H7 (cell line): ENCODE measurements around the gene MARCHF2. TPM values are rescaled to one million over a fixed set of nuclear protein-coding genes. Genes with fewer than 3 reads are reported as not detected.
"Not testable (repeated sequence)": the region's sequence is repeated elsewhere in the genome, so short reads cannot be mapped to it uniquely, and the experiment has no call there.

Source experiments
- DNase-seq: peaks from one replicate; pipeline ENCODE4 v3.0.0; 2012
- H3K27me3 ChIP-seq: 2 replicates; pipeline ENCODE4 v1.6.0; 2011; ENCODE audit warnings: mild to moderate bottlenecking, low read length; ENCODE audit not compliant: control insufficient read depth, insufficient read depth
- H3K36me3 ChIP-seq: replicated peaks from 2 replicates; pipeline ENCODE4 v1.5.1; 2011; ENCODE audit warnings: low read length; ENCODE audit not compliant: control insufficient read depth, insufficient read depth
- H3K4me3 ChIP-seq: 2 replicates; pipeline ENCODE4 v1.5.1; 2011; ENCODE audit warnings: low read depth, mild to moderate bottlenecking, control low read depth, low read length, moderate library complexity; ENCODE audit not compliant: insufficient read depth
- total RNA-seq: library from RNA; depleted of rRNA; stranded (reverse); fragments of >200 nt; shearing (Covaris generic); gene quantifications from 2 replicates; pipeline ENCODE4 v1.2.3, GENCODE V29; 2014

MARCHF2 gene
- total RNA-seq, 1 experiment from 2014 or later, result 47.8 TPM

DNA sequence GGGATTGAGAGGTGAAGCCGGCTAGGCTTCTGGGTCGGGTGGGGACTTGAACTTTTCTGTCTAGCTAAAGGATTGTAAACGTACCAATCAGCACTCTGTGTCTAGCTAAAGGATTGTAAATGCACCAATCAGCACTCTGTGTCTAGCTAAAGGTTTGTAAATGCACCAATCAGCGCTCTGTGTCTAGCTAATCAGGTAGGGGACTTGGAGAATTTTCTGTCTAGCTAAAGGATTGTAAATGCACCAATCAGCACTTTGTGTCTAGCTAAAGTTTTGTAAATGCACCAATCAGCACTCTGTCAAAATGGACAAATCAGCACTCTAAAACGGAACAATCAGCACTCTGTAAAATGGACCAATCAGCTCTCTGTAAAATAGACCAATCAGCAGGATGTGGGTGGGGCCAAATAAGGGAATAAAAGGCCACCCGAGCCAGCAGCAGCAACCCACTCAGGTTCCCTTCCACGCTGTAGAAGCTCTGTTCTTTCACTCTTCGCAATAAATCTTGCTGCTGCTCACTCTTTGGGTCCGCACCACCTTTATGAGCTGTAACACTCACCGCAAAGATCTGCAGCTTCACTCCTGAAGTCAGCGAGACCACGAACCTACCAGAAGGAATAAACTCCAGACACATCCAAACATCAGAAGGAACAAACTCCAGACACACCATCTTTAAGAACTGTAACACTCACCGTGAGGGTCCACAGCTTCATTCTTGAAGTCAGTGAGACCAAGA, 33.8 kb upstream of the MARCHF2 start:
- DNase-seq, H3K4me3 ChIP-seq, H3K27me3 ChIP-seq, H3K36me3 ChIP-seq: not testable (repeated sequence)

DNA sequence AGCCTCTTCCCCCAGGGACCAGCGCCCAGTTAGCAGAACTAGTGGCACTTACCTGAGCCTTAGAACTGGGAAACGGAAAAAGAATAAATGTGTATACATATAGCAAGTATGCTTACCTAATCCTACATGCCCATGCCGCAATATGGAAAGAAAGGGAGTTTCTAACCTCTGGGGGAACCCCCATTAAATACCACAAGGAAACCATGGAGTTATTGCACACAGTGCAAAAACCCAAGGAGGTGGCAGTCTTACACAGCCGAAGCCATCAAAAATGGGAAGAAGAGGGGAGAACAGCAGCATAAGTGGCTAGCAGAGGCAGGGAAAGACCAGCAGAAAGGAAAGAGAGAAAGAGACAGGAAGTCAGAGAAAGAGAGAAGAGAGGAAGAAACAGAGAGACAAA, 28.5 kb upstream of the MARCHF2 start:
- H3K4me3 ChIP-seq, DNase-seq, H3K27me3 ChIP-seq, H3K36me3 ChIP-seq: not testable (repeated sequence)

DNA sequence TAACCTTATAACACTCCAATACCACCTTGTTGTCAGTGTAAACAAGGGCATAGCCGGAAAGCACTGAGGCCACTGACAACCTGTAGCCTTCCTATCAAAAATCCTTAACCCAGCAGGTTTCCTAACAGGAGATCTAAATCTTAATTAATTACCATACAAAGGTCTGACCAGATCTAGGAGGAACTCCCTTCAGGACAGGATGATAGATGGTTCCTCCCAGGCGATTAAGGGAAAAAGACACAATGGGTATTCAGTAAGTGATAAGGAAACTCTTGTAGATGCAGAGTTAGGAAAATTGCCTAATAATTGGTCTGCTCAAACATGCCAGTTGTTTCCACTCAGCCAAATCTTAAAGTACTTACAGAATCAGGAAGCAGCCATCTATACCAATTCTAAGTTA, 28.0 kb upstream of the MARCHF2 start:
- H3K36me3 ChIP-seq, H3K4me3 ChIP-seq, DNase-seq, H3K27me3 ChIP-seq: not testable (repeated sequence)

DNA sequence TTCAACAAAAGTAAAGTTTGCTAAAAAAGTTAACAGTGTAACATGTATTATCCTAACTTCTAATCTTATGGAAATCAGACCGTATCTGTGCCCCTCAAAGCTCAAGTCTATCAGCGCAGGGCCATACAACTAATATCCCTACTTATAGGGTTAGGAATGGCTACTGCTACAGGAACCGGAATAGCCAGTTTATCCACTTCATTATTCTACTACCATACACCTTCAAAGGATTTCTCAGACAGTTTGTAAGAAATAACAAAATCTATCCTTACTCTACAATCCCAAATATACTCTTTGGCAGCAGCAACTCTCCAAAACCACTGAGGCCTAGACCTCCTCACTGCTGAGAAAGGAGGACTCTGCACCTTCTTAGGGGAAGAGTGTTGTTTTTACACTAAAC, 27.5 kb upstream of the MARCHF2 start:
- H3K4me3 ChIP-seq, H3K36me3 ChIP-seq, DNase-seq, H3K27me3 ChIP-seq: not testable (repeated sequence)

DNA sequence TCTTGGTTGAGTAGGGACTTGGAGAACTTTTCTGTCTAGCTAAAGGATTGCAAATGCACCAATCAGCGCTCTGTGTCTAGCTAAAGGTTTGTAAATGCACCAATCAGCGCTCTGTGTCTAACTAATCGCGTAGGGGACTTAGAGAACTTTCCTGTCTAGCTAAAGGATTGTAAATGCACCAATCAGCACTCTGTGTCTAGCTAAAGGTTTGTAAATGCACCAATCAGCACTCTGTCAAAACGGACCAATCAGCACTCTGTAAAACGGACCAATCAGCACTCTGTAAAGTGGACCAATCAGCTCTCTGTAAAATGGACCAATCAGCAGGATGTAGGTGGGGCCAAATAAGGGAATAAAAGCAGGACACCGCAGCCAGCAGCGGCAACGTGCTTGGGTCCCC, 26.7 kb upstream of the MARCHF2 start:
- DNase-seq, H3K4me3 ChIP-seq, H3K36me3 ChIP-seq, H3K27me3 ChIP-seq: not testable (repeated sequence)

DNA sequence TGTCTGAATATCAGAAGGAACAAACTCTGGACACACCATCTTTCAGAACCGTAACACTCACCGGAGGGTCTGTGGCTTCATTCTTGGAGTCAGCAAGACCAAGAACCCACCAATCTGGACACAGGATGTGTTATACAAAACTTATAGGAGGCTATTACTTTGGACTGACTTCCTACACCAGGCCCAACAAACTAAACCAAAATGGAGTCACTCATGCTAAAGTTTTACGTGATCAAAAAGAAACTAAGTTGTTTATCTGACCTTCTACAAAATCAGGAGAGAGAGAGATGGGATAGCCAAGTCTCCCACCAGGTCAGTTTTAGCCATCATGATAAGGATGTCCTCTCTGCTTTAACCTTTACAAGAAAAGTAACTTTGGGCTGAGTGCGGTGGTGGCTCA, 26.1 kb upstream of the MARCHF2 start:
- H3K27me3 ChIP-seq, result no peaks in the 10 kb centered on the region
- no peak for DNase-seq
- H3K4me3 ChIP-seq, result no peak overlapping the region
- no peaks in the 10 kb centered on the region for H3K36me3 ChIP-seq

DNA sequence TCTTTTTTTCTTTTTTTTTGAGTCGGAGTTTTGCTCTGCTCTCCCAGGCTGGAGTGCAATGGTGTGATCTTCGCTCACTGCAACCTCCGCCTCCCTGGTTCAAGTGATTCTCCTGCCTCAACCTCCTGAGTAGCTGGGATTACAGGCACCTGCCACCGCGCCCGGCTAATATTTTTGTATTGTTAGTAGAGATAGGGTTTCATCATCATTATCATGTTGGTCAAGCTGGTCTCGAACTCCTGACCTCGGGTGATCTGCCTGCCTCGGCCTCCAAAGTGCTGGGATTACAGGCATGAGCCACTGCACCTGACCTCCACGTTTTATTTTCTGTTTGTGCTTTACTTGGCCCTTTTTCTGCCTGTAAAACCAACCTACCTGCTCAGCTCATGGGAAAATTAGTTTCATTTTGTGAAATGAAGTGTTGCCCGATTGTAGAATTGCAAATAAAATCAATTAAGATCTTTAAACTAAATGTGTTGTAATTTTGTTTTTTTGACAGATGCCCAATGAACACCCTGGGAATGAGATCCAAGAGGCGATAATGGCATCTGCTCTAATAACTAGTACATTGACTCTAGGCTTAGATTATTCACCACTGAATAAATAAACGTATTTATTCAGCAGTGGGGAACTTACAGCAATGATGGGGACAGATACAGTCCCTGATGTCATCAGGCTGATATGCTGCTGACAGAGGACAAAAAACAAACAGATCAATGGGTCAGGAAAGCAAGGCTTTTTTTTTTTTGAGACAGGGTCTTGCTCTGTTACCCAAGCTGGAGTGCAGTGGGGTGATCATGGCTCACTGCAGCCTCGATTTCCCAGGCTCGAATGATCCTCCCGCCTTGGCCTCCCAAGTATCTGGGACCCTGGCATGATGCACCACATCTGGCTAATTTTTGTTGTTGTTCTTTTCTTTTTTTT, 25.2 kb upstream of the MARCHF2 start:
- H3K36me3 ChIP-seq, result no peaks in the 10 kb centered on the region
- H3K27me3 ChIP-seq, result no peaks in the 10 kb centered on the region
- DNase-seq, result no peak
- H3K4me3 ChIP-seq, result no peak overlapping the region

DNA sequence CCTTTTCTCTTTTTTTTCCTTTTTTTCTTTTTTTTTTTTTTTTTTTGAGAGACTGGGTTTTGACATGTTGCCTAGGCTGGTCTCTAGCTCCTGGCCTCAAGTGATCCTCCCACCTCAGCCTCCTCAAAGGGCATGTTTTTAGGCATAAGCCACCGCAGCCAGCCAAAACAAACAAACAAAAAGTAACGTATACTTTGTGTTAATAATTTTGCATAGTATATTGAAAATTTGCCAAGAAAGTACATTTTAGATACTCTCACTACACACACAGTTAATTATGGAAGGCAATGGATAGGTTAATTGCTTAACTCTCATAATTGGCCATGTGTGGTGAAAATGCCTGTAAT, 24.5 kb upstream of the MARCHF2 start:
- Histone ChIP-seq H3K4me3 (no peak overlapping the region), H3K27me3 (no peaks in the 10 kb centered on the region), H3K36me3 (no peaks in the 10 kb centered on the region)
- DNase-seq, result no peak

DNA sequence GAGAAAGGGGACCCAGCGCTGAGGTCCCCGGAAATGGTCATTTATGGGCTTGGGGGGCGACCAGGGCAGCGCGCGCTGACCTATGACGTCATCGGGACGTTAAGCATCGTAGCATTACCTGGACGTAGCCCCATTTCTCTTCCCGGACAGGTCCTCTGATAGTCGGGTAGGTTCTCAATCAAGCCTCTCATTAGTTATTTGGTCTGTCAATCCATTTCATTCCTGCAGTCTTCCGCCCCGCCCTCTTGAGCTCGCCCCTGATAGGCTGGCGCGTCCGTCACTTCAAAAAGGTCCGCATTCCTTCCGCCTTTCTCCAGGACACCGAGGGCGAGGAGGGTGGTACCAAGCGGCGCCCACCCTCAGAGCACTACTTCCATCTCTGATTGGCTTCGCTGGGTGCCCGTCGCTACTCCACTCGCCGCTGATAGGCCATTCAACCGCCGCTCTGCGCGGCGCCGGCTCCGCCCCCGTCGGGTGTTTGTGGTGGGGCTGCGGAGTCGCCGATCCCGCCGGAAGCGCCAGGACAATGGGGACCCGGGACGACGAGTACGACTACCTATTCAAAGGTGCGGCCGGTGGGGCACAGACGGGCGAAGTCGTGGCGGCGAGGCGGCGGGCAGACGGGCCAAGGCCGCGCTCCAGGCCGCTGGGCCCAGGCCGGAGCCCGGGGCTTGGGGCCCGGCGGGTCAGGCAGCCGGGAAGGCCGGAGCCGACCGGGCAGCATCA, 23.1 kb upstream of the MARCHF2 start, which contains the start of gene RAB11B:
Gene RAB11B, plus strand, starts transcription at position 470 of the 726 bp plus-strand sequence. Its CDS starts 57 bp downstream, at position 527.
- peak; percentile 98 for DNase-seq
- Histone ChIP-seq H3K27me3 (no peaks in the 10 kb centered on the region), H3K36me3 (no peaks in the 10 kb centered on the region)

DNA sequence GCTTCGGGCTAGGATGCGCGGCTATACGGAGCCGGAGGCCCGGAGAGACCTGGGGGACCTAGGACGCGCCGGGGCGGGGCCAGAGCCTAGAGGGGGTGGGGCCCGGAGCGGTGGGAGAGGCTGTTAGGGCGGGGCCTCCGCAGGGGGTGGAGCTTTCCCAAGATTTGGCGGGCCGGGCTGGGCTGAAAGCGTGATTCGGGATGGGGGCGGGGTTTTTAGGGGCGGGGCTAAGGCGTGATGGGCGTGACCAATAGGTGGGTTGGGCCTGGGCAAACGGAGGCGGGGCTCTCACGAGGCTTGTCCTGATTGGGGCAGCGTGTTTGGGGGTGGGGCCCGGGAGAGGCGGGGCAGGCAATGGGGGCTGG, 22.5 kb upstream of the MARCHF2 start:
- DNase-seq, result peak; percentile 99
- Histone ChIP-seq H3K4me3 (peak overlapping the region; percentile 76), H3K27me3 (no peaks in the 10 kb centered on the region), H3K36me3 (no peaks in the 10 kb centered on the region)

More for the DNA sequence above, 23.1 kb upstream of the MARCHF2 start, which contains the start of gene RAB11B:
- peak within 1 kb of the TSS; percentile 76 for H3K4me3 ChIP-seq

DNA sequence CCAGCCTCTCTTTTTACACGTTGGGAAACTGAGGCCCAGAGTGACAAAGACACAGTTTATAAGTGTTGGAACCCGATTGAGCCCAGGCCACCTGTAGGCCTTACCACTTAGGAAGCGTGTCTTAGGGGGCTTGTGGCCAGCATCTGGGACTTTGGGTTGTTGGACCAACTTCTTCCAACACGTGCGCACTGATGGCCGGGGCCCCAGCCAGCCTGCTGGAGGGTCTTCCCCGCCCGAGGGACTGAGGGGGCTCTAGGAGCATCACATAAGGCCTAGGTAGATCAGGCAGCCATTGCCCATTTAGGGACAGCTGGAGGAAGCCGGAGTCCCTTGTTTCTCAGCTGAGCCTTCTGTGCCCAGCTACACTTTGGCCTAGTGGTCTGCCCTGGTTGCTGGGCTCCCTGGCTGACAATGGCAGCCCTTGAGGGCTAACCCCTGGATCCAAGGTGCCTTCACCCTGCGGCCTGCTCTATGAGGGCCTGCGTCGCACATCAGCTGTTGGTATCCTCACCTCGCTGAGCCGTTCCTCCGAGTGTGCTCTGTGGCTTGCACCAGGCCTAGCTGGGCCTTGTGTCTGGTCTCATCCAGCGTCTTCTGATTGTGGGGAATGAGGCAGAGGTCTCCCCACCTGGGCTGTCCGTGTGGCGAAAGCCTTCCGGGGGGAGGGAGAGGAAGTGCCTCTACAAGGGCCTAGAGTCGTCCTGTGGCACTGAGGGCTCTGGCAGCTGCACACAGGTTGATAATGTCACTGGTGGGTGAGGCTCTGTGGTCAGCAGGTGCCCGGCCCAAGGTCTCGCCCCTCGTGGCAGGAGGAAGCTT, 21.7 kb upstream of the MARCHF2 start:
- Histone ChIP-seq H3K4me3 (no peak overlapping the region), H3K36me3 (no peaks in the 10 kb centered on the region), H3K27me3 (no peaks in the 10 kb centered on the region)
- DNase-seq, result no peak

DNA sequence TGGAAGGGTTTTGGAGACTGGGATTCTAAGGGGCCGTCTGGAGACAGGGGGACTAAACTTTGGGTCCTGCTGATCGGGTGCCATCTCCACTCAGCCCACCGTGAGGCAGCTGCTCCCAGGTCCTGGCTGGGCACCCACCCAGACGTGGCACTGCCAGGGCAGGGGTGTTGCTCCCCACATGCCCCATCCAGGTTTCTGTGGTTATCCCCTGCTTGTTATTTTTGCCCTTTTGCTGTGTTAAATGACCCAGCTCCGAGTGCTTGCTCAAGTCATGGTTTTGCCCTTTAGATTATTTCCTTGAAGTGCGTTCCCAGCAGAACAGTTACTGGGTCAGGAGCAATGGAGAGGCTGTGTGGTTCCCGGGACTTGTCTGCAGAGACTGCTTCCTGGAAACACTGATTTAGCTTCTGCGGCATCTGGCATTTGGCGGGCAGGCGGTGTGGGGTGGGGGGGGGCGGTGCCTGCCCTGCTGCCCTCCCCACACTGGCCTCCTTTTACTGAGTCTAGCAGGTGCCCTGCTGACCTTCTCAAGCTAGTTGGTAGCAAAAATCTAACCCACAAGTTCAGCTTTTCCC, 21.0 kb upstream of the MARCHF2 start:
- H3K27me3 ChIP-seq, result no peaks in the 10 kb centered on the region
- H3K36me3 ChIP-seq, result no peaks in the 10 kb centered on the region
- no peak overlapping the region for H3K4me3 ChIP-seq
- no peak for DNase-seq

DNA sequence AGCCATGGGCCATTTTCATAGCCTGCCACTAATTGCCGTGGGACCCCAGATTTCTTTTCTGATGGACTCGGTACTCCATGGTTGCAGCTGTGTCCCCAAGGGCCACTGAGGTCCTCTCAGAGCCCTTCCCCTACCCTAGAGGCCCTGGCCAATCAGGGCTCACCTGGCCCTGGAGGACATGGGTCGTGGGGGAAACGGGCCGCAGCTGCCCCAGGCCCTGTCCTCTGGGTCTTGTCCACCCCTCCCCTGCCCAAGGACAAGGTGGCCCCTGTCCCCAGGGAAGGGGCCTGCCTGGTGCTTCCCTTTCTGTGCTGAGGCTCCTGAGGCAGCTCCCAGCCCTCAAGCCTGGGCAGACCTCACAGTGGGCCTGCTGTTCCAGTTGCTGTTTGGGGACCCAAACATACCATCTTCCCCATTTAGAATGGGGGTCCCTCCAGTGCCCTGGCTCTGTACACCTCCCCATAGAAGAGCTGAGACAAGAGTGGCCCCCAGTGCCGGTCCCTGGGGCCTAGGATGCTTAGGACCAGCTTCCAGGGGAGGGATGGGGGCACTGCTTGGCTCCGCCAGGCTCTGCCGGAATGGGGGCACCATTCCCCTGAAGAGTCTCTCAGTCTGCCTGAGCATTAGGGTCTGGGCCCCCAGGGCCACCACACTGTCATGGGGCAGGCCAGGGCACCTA, 19.8 kb upstream of the MARCHF2 start:
- Histone ChIP-seq H3K27me3 (no peaks in the 10 kb centered on the region), H3K36me3 (no peaks in the 10 kb centered on the region), H3K4me3 (no peak overlapping the region)
- no peak for DNase-seq
